Breast epithelium (tissue), 3 donors: ENCODE data around the gene CARM1.

ENCODE experiments used
- POLR2A ChIP-seq: fragments of 450-650 bp; IDR thresholded peaks from one replicate; pipeline ENCODE4 v1.6.1; 2016; ENCODE audit warnings: antibody characterized with exemption, mild to moderate bottlenecking, moderate library complexity
- TF ChIP-seq, protein P1 (sequence below), 3 donors: fragments of 450-650 bp; IDR thresholded peaks; one replicate each; pipeline ENCODE4 v1.5.1; 2016 to 2017; ENCODE audit warnings: antibody characterized with exemption in 3 of 3, mild to moderate bottlenecking in 3 of 3, moderate library complexity in 3 of 3

- TF ChIP-seq, protein P1, sequence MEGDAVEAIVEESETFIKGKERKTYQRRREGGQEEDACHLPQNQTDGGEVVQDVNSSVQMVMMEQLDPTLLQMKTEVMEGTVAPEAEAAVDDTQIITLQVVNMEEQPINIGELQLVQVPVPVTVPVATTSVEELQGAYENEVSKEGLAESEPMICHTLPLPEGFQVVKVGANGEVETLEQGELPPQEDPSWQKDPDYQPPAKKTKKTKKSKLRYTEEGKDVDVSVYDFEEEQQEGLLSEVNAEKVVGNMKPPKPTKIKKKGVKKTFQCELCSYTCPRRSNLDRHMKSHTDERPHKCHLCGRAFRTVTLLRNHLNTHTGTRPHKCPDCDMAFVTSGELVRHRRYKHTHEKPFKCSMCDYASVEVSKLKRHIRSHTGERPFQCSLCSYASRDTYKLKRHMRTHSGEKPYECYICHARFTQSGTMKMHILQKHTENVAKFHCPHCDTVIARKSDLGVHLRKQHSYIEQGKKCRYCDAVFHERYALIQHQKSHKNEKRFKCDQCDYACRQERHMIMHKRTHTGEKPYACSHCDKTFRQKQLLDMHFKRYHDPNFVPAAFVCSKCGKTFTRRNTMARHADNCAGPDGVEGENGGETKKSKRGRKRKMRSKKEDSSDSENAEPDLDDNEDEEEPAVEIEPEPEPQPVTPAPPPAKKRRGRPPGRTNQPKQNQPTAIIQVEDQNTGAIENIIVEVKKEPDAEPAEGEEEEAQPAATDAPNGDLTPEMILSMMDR (IDR thresholded peaks at IDR 0.05): no peak
- TF ChIP-seq POLR2A: no peak
These were observed 16.8 kb upstream of the CARM1 start for GRCh38 chr19:10854350-10855089.
